HepG2 (cell line): ENCODE results near the gene FAM117A. TPM values are rescaled to one million over a fixed set of nuclear protein-coding genes. Genes with fewer than 3 reads are reported as not detected.

Experiments used
- EP300 ChIP-seq, 3 experiments: sonication (generic) in 1 of 3; formaldehyde crosslinking in 1 of 3; IDR thresholded peaks; 2 replicates each; pipeline versions ENCODE4 v1.5.1 to v1.6.1; 2011 to 2020; ENCODE audit warnings: low read depth in 2 of 3, low read length in 2 of 3, borderline replicate concordance in 1 of 3, improper control_type of control experiment in 1 of 3, mild to moderate bottlenecking in 1 of 3, missing genetic modification reagents in 1 of 3, moderate library complexity in 1 of 3
- HDAC1 ChIP-seq: sonication (generic); formaldehyde crosslinking; IDR thresholded peaks from 2 replicates; pipeline ENCODE4 v1.5.1; 2020; ENCODE audit warnings: mild to moderate bottlenecking, missing genetic modification reagents
- HMG20A ChIP-seq: IDR thresholded peaks from 2 replicates; pipeline ENCODE4 v1.6.1; 2016; ENCODE audit warnings: borderline replicate concordance
- MEIS2 ChIP-seq: sonication (generic); formaldehyde crosslinking; IDR thresholded peaks from 2 replicates; pipeline ENCODE4 v1.9.0; 2021; ENCODE audit warnings: mild to moderate bottlenecking, missing genetic modification reagents
- PHF21A ChIP-seq: sonication (generic); formaldehyde crosslinking; IDR thresholded peaks from 2 replicates; pipeline ENCODE4 v1.5.0; 2020; ENCODE audit warnings: mild to moderate bottlenecking, missing genetic modification reagents
- RARA ChIP-seq: IDR thresholded peaks from 2 replicates; pipeline ENCODE4 v1.6.1; 2016; ENCODE audit warnings: missing genetic modification reagents, missing compliant biosample characterization
- RXRB ChIP-seq: IDR thresholded peaks from 2 replicates; pipeline ENCODE4 v1.6.1; 2016; ENCODE audit warnings: borderline replicate concordance, missing genetic modification reagents, missing compliant biosample characterization
- ZMYM4 ChIP-seq: sonication (generic); formaldehyde crosslinking; IDR thresholded peaks from 2 replicates; pipeline ENCODE4 v1.8.1; 2023; ENCODE audit warnings: mild to moderate bottlenecking, missing genetic modification reagents
- ZNF225 ChIP-seq: sonication (generic); formaldehyde crosslinking; IDR thresholded peaks from 2 replicates; pipeline ENCODE4 v1.4.0; 2020; ENCODE audit warnings: mild to moderate bottlenecking, missing genetic modification reagents
- ZNF446 ChIP-seq: sonication (generic); formaldehyde crosslinking; IDR thresholded peaks from 2 replicates; pipeline ENCODE4 v1.5.0; 2020; ENCODE audit warnings: mild to moderate bottlenecking, missing genetic modification reagents
- ZNF761 ChIP-seq: sonication (generic); formaldehyde crosslinking; conservative IDR thresholded peaks from 2 replicates; pipeline ENCODE4 v1.4.0; 2020; ENCODE audit warnings: mild to moderate bottlenecking, missing genetic modification reagents
- ZNF850 ChIP-seq: sonication (generic); formaldehyde crosslinking; conservative IDR thresholded peaks from 2 replicates; pipeline ENCODE4 v1.9.0; 2021; ENCODE audit warnings: mild to moderate bottlenecking, missing genetic modification reagents
- ZNF878 ChIP-seq: sonication (generic); formaldehyde crosslinking; IDR thresholded peaks from 2 replicates; pipeline ENCODE4 v1.8.1; 2023; ENCODE audit warnings: mild to moderate bottlenecking, missing genetic modification reagents, moderate library complexity
- polyA plus RNA-seq, 8 experiments: library from polyadenylated mRNA; depleted of rRNA in 3 of 8; stranded (reverse) in 7 of 8; unstranded in 1 of 8; fragments of >200 nt; fragmentation: Illumina TruSeq in 4 of 8; extraction: Trizol in 4 of 8; gene quantifications; 2 replicates each; pipeline versions ENCODE4 v1.2.1 to v1.2.3, GENCODE V29; 2011 to 2016; ENCODE audit warnings: low read depth in 4 of 8, missing spikeins in 1 of 8, mixed read lengths in 1 of 8; ENCODE audit not compliant: insufficient read depth in 1 of 8
- total RNA-seq, 5 experiments: library from RNA; depleted of rRNA; stranded (reverse); fragments of >200 nt; fragmentation: Illumina TruSeq; extraction: Trizol; gene quantifications; 2 replicates each; pipeline ENCODE4 v1.2.3, GENCODE V29; 2016; ENCODE audit warnings: low read depth in 1 of 5
- TF ChIP-seq, protein P1 (sequence below): IDR thresholded peaks from 2 replicates; pipeline ENCODE4 v1.6.1; 2016; ENCODE audit warnings: missing compliant biosample characterization, missing genetic modification reagents, borderline replicate concordance
- TF ChIP-seq, protein P2 (sequence below): IDR thresholded peaks from 2 replicates; pipeline ENCODE4 v1.6.1; 2016; ENCODE audit warnings: low read depth, control low read depth
- TF ChIP-seq, protein P3 (sequence below), 2 experiments: sonication (generic) in 1 of 2; formaldehyde crosslinking in 1 of 2; IDR thresholded peaks; 2 replicates each; pipeline versions ENCODE4 v1.6.1 to v1.9.0; 2014 to 2022; ENCODE audit warnings: antibody characterized with exemption in 1 of 2, borderline replicate concordance in 1 of 2, inconsistent platforms in 1 of 2, low read depth in 1 of 2, missing genetic modification reagents in 1 of 2
- TF ChIP-seq, protein P4 (sequence below): IDR thresholded peaks from 2 replicates; pipeline ENCODE4 v1.6.1; 2016; ENCODE audit warnings: low read depth, borderline replicate concordance
- TF ChIP-seq, protein P5 (sequence below): sonication (generic); formaldehyde crosslinking; IDR thresholded peaks from 2 replicates; pipeline ENCODE4 v1.8.0; 2022; ENCODE audit warnings: missing genetic modification reagents, mild to moderate bottlenecking, borderline replicate concordance

FAM117A gene
- total and polyA plus RNA-seq, 2 of the 13 experiments (the other 11 are each of a cell fraction or from before 2014, with no cell fraction given) = 12.1 to 19.8 TPM

DNA sequence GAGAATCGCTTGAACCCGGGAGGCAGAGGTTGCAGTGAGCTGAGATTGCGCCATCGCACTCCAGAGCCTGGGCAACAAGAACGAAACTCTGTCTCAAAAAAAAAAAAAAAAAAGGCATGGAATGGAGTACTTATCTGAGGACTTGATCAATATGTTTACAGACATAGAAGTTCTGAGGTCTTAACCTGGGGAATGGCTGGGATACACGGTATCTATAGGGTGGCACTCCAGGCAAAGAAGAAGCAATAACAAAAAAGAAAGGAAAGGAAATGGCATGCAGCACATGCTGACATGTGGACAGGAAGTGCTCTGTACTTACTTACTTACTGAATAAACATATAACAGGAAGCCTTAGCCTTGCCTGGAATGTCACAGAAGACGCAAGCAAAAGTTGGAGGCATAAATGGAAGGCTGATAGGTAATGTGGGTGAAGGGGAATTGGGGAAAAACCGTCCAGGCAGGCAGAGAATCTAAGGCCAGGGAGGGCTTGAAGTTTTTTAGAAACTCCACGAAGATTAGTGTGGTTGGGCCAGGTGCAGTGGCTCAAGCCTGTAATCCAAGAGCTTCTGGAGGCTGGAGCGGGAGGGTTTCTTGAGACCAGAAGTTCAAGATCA lies 75.9 kb downstream of the FAM117A start (continued):
- TF ChIP-seq, protein P1, sequence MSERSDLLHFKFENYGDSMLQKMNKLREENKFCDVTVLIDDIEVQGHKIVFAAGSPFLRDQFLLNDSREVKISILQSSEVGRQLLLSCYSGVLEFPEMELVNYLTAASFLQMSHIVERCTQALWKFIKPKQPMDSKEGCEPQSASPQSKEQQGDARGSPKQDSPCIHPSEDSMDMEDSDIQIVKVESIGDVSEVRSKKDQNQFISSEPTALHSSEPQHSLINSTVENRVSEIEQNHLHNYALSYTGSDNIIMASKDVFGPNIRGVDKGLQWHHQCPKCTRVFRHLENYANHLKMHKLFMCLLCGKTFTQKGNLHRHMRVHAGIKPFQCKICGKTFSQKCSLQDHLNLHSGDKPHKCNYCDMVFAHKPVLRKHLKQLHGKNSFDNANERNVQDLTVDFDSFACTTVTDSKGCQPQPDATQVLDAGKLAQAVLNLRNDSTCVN (CRISPR knock-in tag) = peak; percentile 37; the same call in 1 of the 2 replicates
- peak; percentile 69 for TF ChIP-seq PHF21A
- TF ChIP-seq, protein P2, sequence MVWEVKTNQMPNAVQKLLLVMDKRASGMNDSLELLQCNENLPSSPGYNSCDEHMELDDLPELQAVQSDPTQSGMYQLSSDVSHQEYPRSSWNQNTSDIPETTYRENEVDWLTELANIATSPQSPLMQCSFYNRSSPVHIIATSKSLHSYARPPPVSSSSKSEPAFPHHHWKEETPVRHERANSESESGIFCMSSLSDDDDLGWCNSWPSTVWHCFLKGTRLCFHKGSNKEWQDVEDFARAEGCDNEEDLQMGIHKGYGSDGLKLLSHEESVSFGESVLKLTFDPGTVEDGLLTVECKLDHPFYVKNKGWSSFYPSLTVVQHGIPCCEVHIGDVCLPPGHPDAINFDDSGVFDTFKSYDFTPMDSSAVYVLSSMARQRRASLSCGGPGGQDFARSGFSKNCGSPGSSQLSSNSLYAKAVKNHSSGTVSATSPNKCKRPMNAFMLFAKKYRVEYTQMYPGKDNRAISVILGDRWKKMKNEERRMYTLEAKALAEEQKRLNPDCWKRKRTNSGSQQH (CRISPR knock-in tag) = 0 out of 2 replicates have a peak, but pooled peaks have one; percentile 43
- peak; percentile 67; the same call in 1 of the 2 replicates for TF ChIP-seq ZNF878 (CRISPR knock-in tag)
- TF ChIP-seq EP300 (IDR thresholded peaks at IDR 0.05; ENCODE audit: low read depth in 2 of 2, low read length in 2 of 2) = 0 out of 4 replicates have a peak, but pooled peaks of 1 of the 2 experiments have one; percentile 4
- peak; percentile 25; the same call in 1 of the 2 replicates for TF ChIP-seq EP300 (CRISPR knock-in tag; IDR thresholded peaks at IDR 0.05; ENCODE audit: borderline replicate concordance)
- TF ChIP-seq, protein P3, sequence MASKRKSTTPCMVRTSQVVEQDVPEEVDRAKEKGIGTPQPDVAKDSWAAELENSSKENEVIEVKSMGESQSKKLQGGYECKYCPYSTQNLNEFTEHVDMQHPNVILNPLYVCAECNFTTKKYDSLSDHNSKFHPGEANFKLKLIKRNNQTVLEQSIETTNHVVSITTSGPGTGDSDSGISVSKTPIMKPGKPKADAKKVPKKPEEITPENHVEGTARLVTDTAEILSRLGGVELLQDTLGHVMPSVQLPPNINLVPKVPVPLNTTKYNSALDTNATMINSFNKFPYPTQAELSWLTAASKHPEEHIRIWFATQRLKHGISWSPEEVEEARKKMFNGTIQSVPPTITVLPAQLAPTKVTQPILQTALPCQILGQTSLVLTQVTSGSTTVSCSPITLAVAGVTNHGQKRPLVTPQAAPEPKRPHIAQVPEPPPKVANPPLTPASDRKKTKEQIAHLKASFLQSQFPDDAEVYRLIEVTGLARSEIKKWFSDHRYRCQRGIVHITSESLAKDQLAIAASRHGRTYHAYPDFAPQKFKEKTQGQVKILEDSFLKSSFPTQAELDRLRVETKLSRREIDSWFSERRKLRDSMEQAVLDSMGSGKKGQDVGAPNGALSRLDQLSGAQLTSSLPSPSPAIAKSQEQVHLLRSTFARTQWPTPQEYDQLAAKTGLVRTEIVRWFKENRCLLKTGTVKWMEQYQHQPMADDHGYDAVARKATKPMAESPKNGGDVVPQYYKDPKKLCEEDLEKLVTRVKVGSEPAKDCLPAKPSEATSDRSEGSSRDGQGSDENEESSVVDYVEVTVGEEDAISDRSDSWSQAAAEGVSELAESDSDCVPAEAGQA (IDR thresholded peaks at IDR 0.05; ENCODE audit: low read depth) = peak; percentile 66; the same call in 1 of the 2 replicates
- TF ChIP-seq, protein P3 (CRISPR knock-in tag; IDR thresholded peaks at IDR 0.05; ENCODE audit: borderline replicate concordance) = no peak
- no peak; the same call in 1 of the 2 replicates for TF ChIP-seq ZMYM4 (CRISPR knock-in tag)
- no peak for TF ChIP-seq ZNF850 (CRISPR knock-in tag)
- no peak for TF ChIP-seq ZNF446
- peak; percentile 68; the same call in 1 of the 2 replicates for TF ChIP-seq RARA
- no peak for TF ChIP-seq ZNF761 (CRISPR knock-in tag)
- TF ChIP-seq HDAC1 (CRISPR knock-in tag) = no peak; the same call in 1 of the 2 replicates
- TF ChIP-seq RXRB (CRISPR knock-in tag) = peak; percentile 71; the same call in 1 of the 2 replicates
- TF ChIP-seq, protein P4, sequence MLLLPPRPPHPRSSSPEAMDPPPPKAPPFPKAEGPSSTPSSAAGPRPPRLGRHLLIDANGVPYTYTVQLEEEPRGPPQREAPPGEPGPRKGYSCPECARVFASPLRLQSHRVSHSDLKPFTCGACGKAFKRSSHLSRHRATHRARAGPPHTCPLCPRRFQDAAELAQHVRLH (CRISPR knock-in tag) = 0 out of 2 replicates have a peak, but pooled peaks have one; percentile 37
- no peak for TF ChIP-seq MEIS2 (CRISPR knock-in tag)
- TF ChIP-seq ZNF225 = no peak
- 0 out of 2 replicates have a peak, but pooled peaks have one; percentile 21 for TF ChIP-seq HMG20A
- TF ChIP-seq, protein P5, sequence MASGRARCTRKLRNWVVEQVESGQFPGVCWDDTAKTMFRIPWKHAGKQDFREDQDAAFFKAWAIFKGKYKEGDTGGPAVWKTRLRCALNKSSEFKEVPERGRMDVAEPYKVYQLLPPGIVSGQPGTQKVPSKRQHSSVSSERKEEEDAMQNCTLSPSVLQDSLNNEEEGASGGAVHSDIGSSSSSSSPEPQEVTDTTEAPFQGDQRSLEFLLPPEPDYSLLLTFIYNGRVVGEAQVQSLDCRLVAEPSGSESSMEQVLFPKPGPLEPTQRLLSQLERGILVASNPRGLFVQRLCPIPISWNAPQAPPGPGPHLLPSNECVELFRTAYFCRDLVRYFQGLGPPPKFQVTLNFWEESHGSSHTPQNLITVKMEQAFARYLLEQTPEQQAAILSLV = peak; percentile 54; the same call in 1 of the 2 replicates
